ENCODE measurements around the gene RIOX2. TPM values are rescaled to one million over a fixed set of nuclear protein-coding genes. Genes with fewer than 3 reads are reported as not detected.

Gene RIOX2
- total and polyA plus RNA-seq, 2 of the 13 experiments (the other 11 are each of a cell fraction or from before 2014, with no cell fraction given): 19.9 to 43.3 TPM

GRCh38 chr3:98010194-98010882, 38.1 kb upstream of the RIOX2 start (continued):
- TF ChIP-seq ZBTB39 (CRISPR knock-in tag; IDR thresholded peaks at IDR 0.05) (0 out of 2 replicates have a peak, but pooled peaks have one; percentile 42), ZNF318 (CRISPR knock-in tag; IDR thresholded peaks at IDR 0.05) (0 out of 2 replicates have a peak, but pooled peaks have one; percentile 71), KDM3A (CRISPR knock-in tag; IDR thresholded peaks at IDR 0.05; ENCODE audit: low read depth) (no peak), ZNF558 (CRISPR knock-in tag; IDR thresholded peaks at IDR 0.05; ENCODE audit: borderline replicate concordance) (no peak), HDAC6 (IDR thresholded peaks at IDR 0.05; ENCODE audit: low read depth, low read length) (no peak), IKZF4 (CRISPR knock-in tag; IDR thresholded peaks at IDR 0.05; ENCODE audit: borderline replicate concordance, low read depth, not compliant biosample characterization) (no peak), FOXJ3 (CRISPR knock-in tag; IDR thresholded peaks at IDR 0.05; ENCODE audit: borderline replicate concordance) (peak; percentile 79; the same call in 1 of the 2 replicates), ZSCAN29 (CRISPR knock-in tag; conservative IDR thresholded peaks at IDR 0.05) (peak; percentile 43; the same call in 1 of the 2 replicates), ZNF460 (CRISPR knock-in tag; IDR thresholded peaks at IDR 0.05; ENCODE audit: borderline replicate concordance) (no peak), HBP1 (CRISPR knock-in tag; IDR thresholded peaks at IDR 0.05; ENCODE audit: low read depth) (no peak)

Measured in HepG2 (cell line).